Inferior parietal cortex (tissue), 1 donor: ENCODE data around the gene SF3A2.
"Not testable (repeated sequence)": the region's sequence is repeated elsewhere in the genome, so short reads cannot be mapped to it uniquely, and the experiment has no call there.

Source experiments
- DNase-seq: peaks from one replicate; pipeline ENCODE4 v3.0.0-alpha.2; 2016; ENCODE audit errors: extremely low spot score

SF3A2 gene, protein sequence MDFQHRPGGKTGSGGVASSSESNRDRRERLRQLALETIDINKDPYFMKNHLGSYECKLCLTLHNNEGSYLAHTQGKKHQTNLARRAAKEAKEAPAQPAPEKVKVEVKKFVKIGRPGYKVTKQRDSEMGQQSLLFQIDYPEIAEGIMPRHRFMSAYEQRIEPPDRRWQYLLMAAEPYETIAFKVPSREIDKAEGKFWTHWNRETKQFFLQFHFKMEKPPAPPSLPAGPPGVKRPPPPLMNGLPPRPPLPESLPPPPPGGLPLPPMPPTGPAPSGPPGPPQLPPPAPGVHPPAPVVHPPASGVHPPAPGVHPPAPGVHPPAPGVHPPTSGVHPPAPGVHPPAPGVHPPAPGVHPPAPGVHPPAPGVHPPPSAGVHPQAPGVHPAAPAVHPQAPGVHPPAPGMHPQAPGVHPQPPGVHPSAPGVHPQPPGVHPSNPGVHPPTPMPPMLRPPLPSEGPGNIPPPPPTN

GRCh38 chr19:2236314-2237050 is at the start of gene SF3A2, which contains the start of gene PLEKHJ1:
Gene SF3A2, plus strand, starts transcription at chr19:2236824. Its CDS starts 6,595 bp downstream, at chr19:2243419.
Gene PLEKHJ1, minus strand, starts transcription at chr19:2236329. Its CDS starts 81 bp downstream, at chr19:2236248.
- DNase-seq = peak; percentile 96

DNA sequence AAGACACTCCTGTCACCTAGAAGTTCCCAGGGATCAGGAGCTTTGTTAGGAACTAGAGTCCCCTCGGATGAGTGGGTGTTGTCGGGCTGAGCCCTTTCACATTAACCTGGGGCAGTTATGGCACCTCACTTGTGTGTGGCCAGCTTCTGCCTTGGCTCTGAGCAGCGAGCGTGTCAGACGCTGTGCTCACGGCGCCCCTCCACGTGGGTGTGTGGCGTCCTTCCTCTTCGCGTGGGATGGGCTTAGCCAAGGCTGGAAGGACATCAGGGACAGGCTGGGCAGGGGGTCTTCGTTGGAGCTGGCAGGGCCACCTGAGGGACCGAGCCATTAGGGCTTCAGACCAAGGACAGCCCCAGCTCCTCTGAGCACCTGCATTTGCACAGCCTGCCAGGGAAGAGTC is 49.5 kb upstream of the SF3A2 start:
- no peak for DNase-seq

- no peak for DNase-seq
These were observed 47.8 kb upstream of the SF3A2 start for GRCh38 chr19:2188708-2189385.

GRCh38 chr19:2189880-2190279 is 46.7 kb upstream of the SF3A2 start:
- DNase-seq = no peak

DNA sequence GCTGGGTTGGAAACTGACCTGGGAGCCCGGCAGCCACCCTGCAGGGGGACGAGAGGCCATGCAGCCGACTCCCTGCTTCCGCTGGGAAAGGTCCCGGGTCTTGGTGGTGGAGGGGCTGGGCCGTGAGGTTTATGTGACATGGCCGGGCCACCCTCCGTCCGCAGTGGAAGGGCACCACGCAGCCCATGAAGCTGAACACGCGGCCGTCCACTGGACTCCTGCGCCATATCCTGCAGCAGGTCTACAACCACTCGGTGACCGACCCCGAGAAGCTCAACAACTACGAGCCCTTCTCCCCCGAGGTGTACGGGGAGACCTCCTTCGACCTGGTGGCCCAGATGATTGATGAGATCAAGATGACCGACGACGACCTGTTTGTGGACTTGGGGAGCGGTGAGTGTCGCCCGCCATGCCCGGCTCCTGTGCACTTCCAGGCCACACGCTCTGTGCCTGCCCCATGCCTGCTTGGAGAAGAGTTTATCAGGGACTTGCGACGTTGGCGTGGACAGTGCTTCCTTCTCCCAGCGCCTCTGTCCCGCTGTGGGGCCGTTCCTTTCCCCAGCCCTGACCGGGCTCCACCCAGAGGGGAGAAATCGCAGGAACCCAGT is 45.7 kb upstream of the SF3A2 start:
- DNase-seq = no peak

GRCh38 chr19:2191456-2192310 is 44.9 kb upstream of the SF3A2 start:
- no peak for DNase-seq

DNA sequence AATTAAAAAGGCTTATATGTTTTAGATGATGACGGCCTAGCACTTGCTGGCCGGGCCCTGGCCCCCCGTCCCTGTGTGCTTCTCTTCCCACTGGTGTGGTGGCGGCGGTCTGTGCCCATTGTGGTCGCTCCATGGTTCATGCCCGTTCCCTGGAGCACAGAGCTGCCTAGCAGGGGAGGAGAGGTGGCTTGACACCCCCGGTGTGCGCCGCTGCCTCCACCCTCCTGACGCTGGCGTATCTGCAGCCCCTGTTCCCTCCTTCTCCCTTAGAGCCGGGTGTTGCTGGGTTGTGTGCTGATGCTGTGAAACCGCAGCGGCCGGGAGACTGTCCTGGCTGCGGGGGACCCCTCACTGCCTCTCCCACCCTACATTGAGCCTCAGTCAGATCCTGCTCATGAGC is 43.8 kb upstream of the SF3A2 start:
- no peak for DNase-seq

DNA sequence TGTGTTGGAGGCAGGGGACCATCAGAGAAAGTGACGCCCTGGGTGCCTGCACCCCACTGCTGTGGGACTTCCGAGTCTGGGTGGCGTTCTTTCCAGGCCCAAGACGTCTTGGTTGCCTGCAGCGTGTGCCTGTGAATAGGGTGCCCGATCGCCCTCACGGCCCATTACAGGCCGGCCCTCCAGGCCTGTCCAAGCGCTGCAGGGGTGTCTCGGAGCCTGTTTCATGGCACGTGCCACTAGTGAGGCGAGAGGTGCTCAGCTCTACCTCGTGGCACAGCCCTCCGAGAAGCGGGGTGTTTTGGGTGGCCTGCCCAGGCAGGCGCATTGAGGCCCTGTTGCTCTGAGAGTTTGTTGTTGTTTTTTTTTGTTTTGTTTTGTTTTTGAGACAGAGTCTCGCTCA is 42.8 kb upstream of the SF3A2 start:
- no peak for DNase-seq

DNA sequence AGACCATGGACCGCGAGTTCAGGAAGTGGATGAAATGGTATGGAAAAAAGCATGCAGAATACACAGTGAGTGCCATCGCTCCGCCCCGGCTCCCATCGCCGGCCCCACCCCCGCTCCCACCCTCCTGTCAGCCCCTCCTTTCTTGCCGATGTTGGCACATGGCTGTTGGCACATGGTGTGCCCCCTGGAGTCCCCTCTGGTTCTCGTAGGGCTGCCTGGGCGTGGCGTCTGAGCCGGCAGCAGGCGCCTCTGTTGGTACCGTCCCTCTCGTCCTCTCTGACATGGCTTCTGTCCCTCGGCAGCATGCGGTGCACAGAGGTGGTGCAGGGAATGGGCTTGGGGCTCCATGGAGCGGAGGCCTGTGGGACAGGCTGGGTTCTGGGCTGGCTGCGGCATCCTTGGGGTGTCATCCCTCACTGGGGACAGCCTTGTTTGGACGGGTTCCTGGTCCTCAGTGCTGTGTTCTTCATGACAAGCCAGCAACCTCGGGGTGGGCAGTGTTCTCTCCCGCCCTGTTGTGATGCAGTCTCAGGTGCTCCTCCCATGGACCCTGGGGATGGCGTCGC is 42.0 kb upstream of the SF3A2 start:
- DNase-seq = no peak

DNA sequence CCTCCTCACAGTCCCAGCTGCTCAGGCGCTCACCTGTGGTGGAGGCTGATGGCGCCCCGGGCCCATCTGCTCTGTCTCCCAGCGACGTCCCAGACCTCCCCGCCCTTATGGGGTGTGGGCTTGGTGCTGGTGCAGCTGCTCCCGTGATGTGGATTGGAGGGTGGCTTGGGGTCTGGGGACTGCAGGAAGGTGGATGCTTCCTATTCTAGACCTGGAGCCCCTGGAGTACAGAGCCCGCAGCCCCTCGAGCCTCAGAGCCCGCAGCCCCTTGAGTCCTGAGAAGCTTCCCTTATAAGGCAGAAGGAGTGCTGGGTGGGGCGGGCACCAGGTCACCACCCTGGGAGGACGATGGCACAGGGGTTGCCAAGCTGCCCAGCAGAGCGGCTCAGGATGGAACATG is 41.3 kb upstream of the SF3A2 start:
- no peak for DNase-seq

GRCh38 chr19:2195914-2196313 is 40.7 kb upstream of the SF3A2 start:
- DNase-seq = no peak

- DNase-seq = no peak
These were observed 39.4 kb upstream of the SF3A2 start for GRCh38 chr19:2197270-2197669.

GRCh38 chr19:2198317-2198716 is 38.3 kb upstream of the SF3A2 start:
- DNase-seq = no peak

- DNase-seq = no peak
These were observed 37.4 kb upstream of the SF3A2 start for GRCh38 chr19:2199215-2199614.

GRCh38 chr19:2199861-2200623 is 36.6 kb upstream of the SF3A2 start:
- no peak for DNase-seq

DNA sequence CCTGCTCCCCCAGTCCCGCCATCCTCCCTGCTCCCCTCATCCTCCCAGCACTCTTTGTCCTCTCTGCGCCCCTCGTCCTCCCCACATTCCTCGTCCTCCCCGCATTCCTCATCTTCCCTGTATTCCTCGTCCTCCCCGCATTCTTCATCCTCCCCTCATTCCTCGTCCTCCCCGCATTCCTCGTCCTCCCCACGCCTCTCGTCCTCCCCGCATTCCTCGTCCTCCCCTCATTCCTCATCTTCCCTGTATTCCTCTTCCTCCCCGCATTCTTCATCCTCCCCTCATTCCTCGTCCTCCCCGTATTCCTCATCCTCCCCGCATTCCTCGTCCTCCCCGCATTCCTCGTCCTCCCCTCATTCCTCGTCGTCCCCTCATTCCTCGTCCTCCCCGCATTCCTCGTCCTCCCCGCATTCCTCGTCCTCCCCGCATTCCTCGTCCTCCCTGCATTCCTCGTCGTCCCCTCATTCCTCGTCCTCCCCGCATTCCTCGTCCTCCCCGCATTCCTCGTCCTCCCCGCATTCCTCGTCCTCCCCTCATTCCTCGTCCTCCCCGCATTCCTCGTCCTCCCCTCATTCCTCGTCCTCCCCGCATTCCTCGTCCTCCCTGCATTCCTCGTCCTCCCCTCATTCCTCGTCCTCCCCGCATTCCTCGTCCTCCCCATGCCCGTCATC is 35.9 kb upstream of the SF3A2 start:
- DNase-seq = not testable (repeated sequence)

- no peak for DNase-seq
These were observed 35.0 kb upstream of the SF3A2 start for GRCh38 chr19:2201473-2202148.

GRCh38 chr19:2202366-2202765 is 34.3 kb upstream of the SF3A2 start:
- DNase-seq = no peak

GRCh38 chr19:2207008-2207407 is 29.6 kb upstream of the SF3A2 start:
- no peak for DNase-seq
